ENCODE results near the gene TM7SF2. TPM values are rescaled to one million over a fixed set of nuclear protein-coding genes. Genes with fewer than 3 reads are reported as not detected.
A peak's percentile ranks its signal among the peaks of the same experiment; 100 is the strongest.

The TM7SF2 gene
- total and polyA plus RNA-seq, 2 of the 8 experiments (the other 6 are each of a cell fraction or from before 2014, with no cell fraction given) = 40.1 to 96.0 TPM

DNA sequence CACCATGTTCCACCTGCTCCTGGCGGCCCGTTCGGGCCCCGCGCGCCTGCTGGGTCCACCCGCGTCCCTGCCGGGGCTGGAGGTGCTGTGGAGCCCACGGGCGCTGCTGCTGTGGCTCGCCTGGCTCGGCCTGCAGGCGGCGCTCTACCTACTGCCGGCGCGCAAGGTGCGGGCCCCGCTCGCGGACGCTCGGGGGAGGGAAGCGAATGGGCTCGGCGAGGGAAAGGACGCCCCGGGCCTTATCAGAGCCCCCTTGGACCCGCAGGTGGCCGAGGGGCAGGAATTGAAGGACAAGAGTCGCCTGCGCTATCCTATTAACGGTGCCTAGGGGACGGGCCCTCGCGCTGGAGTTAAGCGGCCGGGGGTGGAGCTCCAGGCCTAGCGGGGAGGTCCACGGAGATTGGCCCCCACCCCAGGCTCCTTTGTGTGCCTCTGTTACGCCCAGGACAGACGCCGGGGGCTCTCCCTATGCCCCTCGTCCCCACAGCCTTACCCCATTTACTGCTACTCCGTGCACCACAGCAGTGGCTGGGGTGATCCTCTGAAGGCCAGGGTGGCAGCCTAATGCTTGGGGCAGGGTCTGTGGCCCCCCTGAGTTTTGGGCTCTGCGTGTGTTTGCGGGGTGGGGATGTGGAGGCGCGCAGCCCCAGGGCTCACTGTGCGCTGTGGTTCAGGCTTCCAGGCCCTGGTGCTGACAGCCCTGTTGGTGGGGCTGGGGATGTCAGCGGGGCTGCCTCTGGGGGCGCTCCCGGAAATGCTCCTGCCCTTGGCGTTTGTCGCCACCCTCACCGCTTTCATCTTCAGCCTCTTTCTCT, 1.1 kb downstream of the TM7SF2 start (continued):
- no peak for TF ChIP-seq CHD1 (IDR thresholded peaks at IDR 0.05; ENCODE audit: low read depth, low read length)
- TF ChIP-seq GABPA (IDR thresholded peaks at IDR 0.05; ENCODE audit: borderline replicate concordance, insufficient read depth, low read length) = 0 out of 2 replicates have a peak, but pooled peaks have one; percentile 46
- TF ChIP-seq, protein P1, sequence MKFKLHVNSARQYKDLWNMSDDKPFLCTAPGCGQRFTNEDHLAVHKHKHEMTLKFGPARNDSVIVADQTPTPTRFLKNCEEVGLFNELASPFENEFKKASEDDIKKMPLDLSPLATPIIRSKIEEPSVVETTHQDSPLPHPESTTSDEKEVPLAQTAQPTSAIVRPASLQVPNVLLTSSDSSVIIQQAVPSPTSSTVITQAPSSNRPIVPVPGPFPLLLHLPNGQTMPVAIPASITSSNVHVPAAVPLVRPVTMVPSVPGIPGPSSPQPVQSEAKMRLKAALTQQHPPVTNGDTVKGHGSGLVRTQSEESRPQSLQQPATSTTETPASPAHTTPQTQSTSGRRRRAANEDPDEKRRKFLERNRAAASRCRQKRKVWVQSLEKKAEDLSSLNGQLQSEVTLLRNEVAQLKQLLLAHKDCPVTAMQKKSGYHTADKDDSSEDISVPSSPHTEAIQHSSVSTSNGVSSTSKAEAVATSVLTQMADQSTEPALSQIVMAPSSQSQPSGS (IDR thresholded peaks at IDR 0.05; ENCODE audit: low read length) = no peak
- no peak for TF ChIP-seq CHD2 (IDR thresholded peaks at IDR 0.05; ENCODE audit: low read length)
- TF ChIP-seq EZH2 (IDR thresholded peaks at IDR 0.05; ENCODE audit: low read depth, low read length, severe bottlenecking) = no peak
- TF ChIP-seq, protein P2, sequence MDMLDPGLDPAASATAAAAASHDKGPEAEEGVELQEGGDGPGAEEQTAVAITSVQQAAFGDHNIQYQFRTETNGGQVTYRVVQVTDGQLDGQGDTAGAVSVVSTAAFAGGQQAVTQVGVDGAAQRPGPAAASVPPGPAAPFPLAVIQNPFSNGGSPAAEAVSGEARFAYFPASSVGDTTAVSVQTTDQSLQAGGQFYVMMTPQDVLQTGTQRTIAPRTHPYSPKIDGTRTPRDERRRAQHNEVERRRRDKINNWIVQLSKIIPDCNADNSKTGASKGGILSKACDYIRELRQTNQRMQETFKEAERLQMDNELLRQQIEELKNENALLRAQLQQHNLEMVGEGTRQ (IDR thresholded peaks at IDR 0.05; ENCODE audit: low read length) = no peak
- peak in 1 of 2 experiments; percentile 18; a peak in 1 of 4 replicates for TF ChIP-seq RAD21 (IDR thresholded peaks at IDR 0.05 in 1 of 2, conservative IDR thresholded peaks at IDR 0.05 in 1 of 2; ENCODE audit: low read depth in 2 of 2, low read length in 2 of 2)
- TF ChIP-seq, protein P3, sequence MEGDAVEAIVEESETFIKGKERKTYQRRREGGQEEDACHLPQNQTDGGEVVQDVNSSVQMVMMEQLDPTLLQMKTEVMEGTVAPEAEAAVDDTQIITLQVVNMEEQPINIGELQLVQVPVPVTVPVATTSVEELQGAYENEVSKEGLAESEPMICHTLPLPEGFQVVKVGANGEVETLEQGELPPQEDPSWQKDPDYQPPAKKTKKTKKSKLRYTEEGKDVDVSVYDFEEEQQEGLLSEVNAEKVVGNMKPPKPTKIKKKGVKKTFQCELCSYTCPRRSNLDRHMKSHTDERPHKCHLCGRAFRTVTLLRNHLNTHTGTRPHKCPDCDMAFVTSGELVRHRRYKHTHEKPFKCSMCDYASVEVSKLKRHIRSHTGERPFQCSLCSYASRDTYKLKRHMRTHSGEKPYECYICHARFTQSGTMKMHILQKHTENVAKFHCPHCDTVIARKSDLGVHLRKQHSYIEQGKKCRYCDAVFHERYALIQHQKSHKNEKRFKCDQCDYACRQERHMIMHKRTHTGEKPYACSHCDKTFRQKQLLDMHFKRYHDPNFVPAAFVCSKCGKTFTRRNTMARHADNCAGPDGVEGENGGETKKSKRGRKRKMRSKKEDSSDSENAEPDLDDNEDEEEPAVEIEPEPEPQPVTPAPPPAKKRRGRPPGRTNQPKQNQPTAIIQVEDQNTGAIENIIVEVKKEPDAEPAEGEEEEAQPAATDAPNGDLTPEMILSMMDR (IDR thresholded peaks at IDR 0.05; ENCODE audit: control extremely low read depth in 1 of 3, insufficient read depth in 1 of 3, low read depth in 1 of 3, low read length in 3 of 3) = peak in 2 of 3 experiments; percentile 67 to 72; a peak in 3 of 4 replicates
- TF ChIP-seq, protein P4, sequence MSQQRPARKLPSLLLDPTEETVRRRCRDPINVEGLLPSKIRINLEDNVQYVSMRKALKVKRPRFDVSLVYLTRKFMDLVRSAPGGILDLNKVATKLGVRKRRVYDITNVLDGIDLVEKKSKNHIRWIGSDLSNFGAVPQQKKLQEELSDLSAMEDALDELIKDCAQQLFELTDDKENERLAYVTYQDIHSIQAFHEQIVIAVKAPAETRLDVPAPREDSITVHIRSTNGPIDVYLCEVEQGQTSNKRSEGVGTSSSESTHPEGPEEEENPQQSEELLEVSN (IDR thresholded peaks at IDR 0.05) = no peak
- TF ChIP-seq RFX5 (IDR thresholded peaks at IDR 0.05; ENCODE audit: borderline replicate concordance, low read depth, low read length) = no peak
- TF ChIP-seq SIN3A (conservative IDR thresholded peaks at IDR 0.05 in 1 of 2, IDR thresholded peaks at IDR 0.05 in 1 of 2; ENCODE audit: low read depth in 1 of 2, low read length in 2 of 2) = peak; percentile 75 to 90; a peak in 2 of 4 replicates
- peak; percentile 94 to 100 for TF ChIP-seq HDAC2 (IDR thresholded peaks at IDR 0.05; ENCODE audit: borderline replicate concordance in 1 of 2, low read depth in 2 of 2, low read length in 2 of 2)
- TF ChIP-seq NANOG (IDR thresholded peaks at IDR 0.05; ENCODE audit: insufficient read depth, low read depth, low read length, poor library complexity, severe bottlenecking) = peak; percentile 21
- TF ChIP-seq POLR2AphosphoS5 (IDR thresholded peaks at IDR 0.05; ENCODE audit: low read depth, low read length) = peak; percentile 24; the same call in 1 of the 2 replicates
- no peak for TF ChIP-seq SIRT6 (IDR thresholded peaks at IDR 0.05; ENCODE audit: low read length)
